H1 (cell line): ENCODE results near the gene MRPS2. TPM values are rescaled to one million over a fixed set of nuclear protein-coding genes. Genes with fewer than 3 reads are reported as not detected.

Experiments used
- CTCF ChIA-PET: fragments of 300-600 bp; sonication (Branson Sonifier 250); formaldehyde crosslinking; loops from one replicate; lab custom pipeline; 2021; ENCODE audit not compliant: partially characterized antibody; lab: Charles Lee
- POLR2A ChIA-PET: fragments of 300-600 bp; sonication (Branson Sonifier 250); formaldehyde crosslinking; loops from one replicate; lab custom pipeline; 2021; ENCODE audit warnings: inconsistent platforms; ENCODE audit not compliant: partially characterized antibody; lab: Charles Lee
- DNase-seq, 2 experiments: peaks; one replicate each; pipeline versions ENCODE4 v3.0.0 to v3.0.0-alpha.2; 2010 to 2022; ENCODE audit warnings: low spot score in 2 of 2, low read depth in 1 of 2, mixed read lengths in 1 of 2
- FAIRE-seq: peaks from 2 replicates; lab custom pipeline; 2011; peaks lifted over from hg19 to GRCh38; lab: Jason Lieb, UNC
- H2AFZ ChIP-seq: 2 replicates; pipeline ENCODE4 v1.8.1; 2012; ENCODE audit warnings: low read length, inconsistent platforms
- H2AK5ac ChIP-seq: 2 replicates; pipeline ENCODE4 v1.6.1; 2013; ENCODE audit warnings: low read depth, low read length
- H2BK120ac ChIP-seq: replicated peaks from 2 replicates; pipeline ENCODE3; 2013; ENCODE audit warnings: low read depth, low read length, inconsistent platforms
- H2BK12ac ChIP-seq: 2 replicates; pipeline ENCODE4 v1.6.1; 2013; ENCODE audit warnings: low read depth, low read length
- H2BK15ac ChIP-seq: 2 replicates; pipeline ENCODE4 v1.6.1; 2013; ENCODE audit warnings: low read length
- H2BK20ac ChIP-seq: 2 replicates; pipeline ENCODE4 v1.6.1; 2013; ENCODE audit warnings: low read length
- H2BK5ac ChIP-seq: 2 replicates; pipeline ENCODE4 v1.6.1; 2013; ENCODE audit warnings: low read depth, low read length
- H3K14ac ChIP-seq: 2 replicates; pipeline ENCODE4 v1.6.1; 2013; ENCODE audit warnings: inconsistent platforms; ENCODE audit not compliant: insufficient read length
- H3K18ac ChIP-seq: 2 replicates; pipeline ENCODE4 v1.6.1; 2013; ENCODE audit warnings: low read length; ENCODE audit errors: extremely low read depth
- H3K23ac ChIP-seq: 2 replicates; pipeline ENCODE4 v1.6.1; 2013; ENCODE audit warnings: inconsistent platforms; ENCODE audit not compliant: insufficient read length
- H3K23me2 ChIP-seq: 2 replicates; pipeline ENCODE4 v1.6.1; 2013; ENCODE audit warnings: low read depth, low read length
- H3K27ac ChIP-seq: 2 replicates; pipeline ENCODE4 v1.6.1; 2011; ENCODE audit warnings: low read depth, low read length, inconsistent platforms
- H3K27me3 ChIP-seq, 4 experiments: replicated peaks in 1 of 4; 1 replicate in 1 of 4; 2 replicates in 3 of 4; pipeline versions ENCODE4 v1.6.1 to v1.8.1; 2011 to 2013; ENCODE audit warnings: low read length in 3 of 4, mild to moderate bottlenecking in 3 of 4, inconsistent platforms in 2 of 4, mixed read lengths in 2 of 4, moderate library complexity in 1 of 4; ENCODE audit not compliant: control insufficient read depth in 3 of 4, insufficient read depth in 3 of 4; ENCODE audit errors: extremely low read depth in 1 of 4
- H3K36me3 ChIP-seq, 4 experiments: 2 replicates each; pipeline versions ENCODE4 v1.6.1 to v1.8.1; 2011 to 2013; ENCODE audit warnings: mild to moderate bottlenecking in 4 of 4, low read length in 3 of 4, moderate library complexity in 2 of 4, control low read depth in 1 of 4, inconsistent platforms in 1 of 4; ENCODE audit not compliant: insufficient read depth in 4 of 4, control insufficient read depth in 2 of 4
- H3K4ac ChIP-seq: replicated peaks from 2 replicates; pipeline ENCODE3; 2013; ENCODE audit warnings: low read length, low read depth, mixed read lengths, inconsistent platforms; ENCODE audit not compliant: insufficient read length
- H3K4me1 ChIP-seq, 4 experiments: replicated peaks in 1 of 4; 1 replicate in 1 of 4; 2 replicates in 3 of 4; pipeline versions ENCODE4 v1.6.1 to v1.8.1; 2011 to 2013; ENCODE audit warnings: low read length in 3 of 4, inconsistent platforms in 2 of 4, mixed read lengths in 1 of 4; ENCODE audit not compliant: insufficient read depth in 4 of 4, control insufficient read depth in 3 of 4
- H3K4me2 ChIP-seq, 2 experiments: 2 replicates each; pipeline versions ENCODE4 v1.6.1 to v1.8.1; 2011 to 2013; ENCODE audit warnings: low read depth in 2 of 2, low read length in 2 of 2, control low read depth in 1 of 2, inconsistent platforms in 1 of 2, mild to moderate bottlenecking in 1 of 2; ENCODE audit not compliant: insufficient read depth in 1 of 2
- H3K4me3 ChIP-seq, 4 experiments: fragments of 200-600, 300-600 bp in 1 of 4; sonication (generic), shearing (Covaris generic), sonication (Bioruptor Twin) in 1 of 4; 2 replicates each; pipeline versions ENCODE4 v1.5.1 to v1.8.1; 2011 to 2016; ENCODE audit warnings: low read length in 4 of 4, low read depth in 3 of 4, control low read depth in 2 of 4, inconsistent platforms in 2 of 4, mild to moderate bottlenecking in 2 of 4, mixed read lengths in 1 of 4, moderate library complexity in 1 of 4; ENCODE audit not compliant: insufficient read depth in 2 of 4; ENCODE audit errors: extremely low read depth in 1 of 4
- H3K56ac ChIP-seq: replicated peaks from 2 replicates; pipeline ENCODE3; 2013; ENCODE audit warnings: low read depth, mild to moderate bottlenecking, mixed read lengths, low read length, inconsistent platforms; ENCODE audit not compliant: insufficient read length
- H3K79me1 ChIP-seq: 2 replicates; pipeline ENCODE4 v1.6.1; 2013; ENCODE audit warnings: low read depth, low read length, control low read depth
- H3K79me2 ChIP-seq, 2 experiments: 2 replicates each; pipeline versions ENCODE4 v1.6.1 to v1.8.1; 2012 to 2013; ENCODE audit warnings: low read length in 2 of 2, mild to moderate bottlenecking in 2 of 2, inconsistent platforms in 1 of 2; ENCODE audit not compliant: insufficient read depth in 2 of 2, control insufficient read depth in 1 of 2
- H3K9ac ChIP-seq, 4 experiments: replicated peaks in 1 of 4; 1 replicate in 1 of 4; 2 replicates in 3 of 4; pipeline versions ENCODE4 v1.6.1 to v1.8.1; 2011 to 2013; ENCODE audit warnings: low read depth in 3 of 4, low read length in 3 of 4, control low read depth in 2 of 4, mild to moderate bottlenecking in 2 of 4, moderate library complexity in 2 of 4, inconsistent platforms in 1 of 4; ENCODE audit errors: extremely low read depth in 1 of 4
- H3K9me3 ChIP-seq, 2 experiments: 2 replicates each; pipeline versions ENCODE4 v1.6.1 to v1.8.1; 2012 to 2013; ENCODE audit warnings: mild to moderate bottlenecking in 2 of 2, moderate library complexity in 2 of 2, control low read depth in 1 of 2, inconsistent platforms in 1 of 2, low read depth in 1 of 2, low read length in 1 of 2, mixed read lengths in 1 of 2; ENCODE audit not compliant: insufficient read depth in 2 of 2
- H4K20me1 ChIP-seq, 2 experiments: replicated peaks in 1 of 2; 2 replicates each; pipeline versions ENCODE3 to v1.8.1; 2011 to 2013; ENCODE audit warnings: inconsistent platforms in 2 of 2, low read length in 2 of 2, mild to moderate bottlenecking in 1 of 2; ENCODE audit not compliant: insufficient read depth in 2 of 2, control insufficient read depth in 1 of 2
- H4K5ac ChIP-seq: 2 replicates; pipeline ENCODE4 v1.6.1; 2013; ENCODE audit warnings: low read length, low read depth, mixed read lengths, inconsistent platforms; ENCODE audit not compliant: insufficient read length
- H4K8ac ChIP-seq: 2 replicates; pipeline ENCODE4 v1.8.0; 2013; ENCODE audit warnings: mild to moderate bottlenecking, moderate library complexity, low read length, inconsistent platforms; ENCODE audit not compliant: insufficient read depth; ENCODE audit errors: extremely low read depth
- H4K91ac ChIP-seq: replicated peaks from 2 replicates; pipeline ENCODE3; 2013; ENCODE audit warnings: low read length, mixed read lengths, inconsistent platforms; ENCODE audit not compliant: insufficient read length
- BCL11A ChIP-seq, 2 experiments: IDR thresholded peaks; one replicate each; pipeline ENCODE4 v1.6.1; 2011; ENCODE audit warnings: low read depth in 2 of 2, low read length in 2 of 2, mild to moderate bottlenecking in 2 of 2
- CHD1 ChIP-seq: IDR thresholded peaks from 2 replicates; pipeline ENCODE4 v1.6.1; 2012; ENCODE audit warnings: low read depth, low read length, improper control_type of control experiment
- CTBP2 ChIP-seq: IDR thresholded peaks from 2 replicates; pipeline ENCODE4 v1.7.0; 2011; ENCODE audit warnings: borderline replicate concordance, mild to moderate bottlenecking, moderate library complexity, mixed read lengths, low read length; ENCODE audit not compliant: insufficient read depth, insufficient read length
- CTCF ChIP-seq, 3 experiments: IDR thresholded peaks; 1 replicate in 2 of 3; 2 replicates in 1 of 3; pipeline versions ENCODE4 v1.5.1 to v1.6.1; 2011; ENCODE audit warnings: low read length in 3 of 3, mild to moderate bottlenecking in 3 of 3, inconsistent platforms in 2 of 3, low read depth in 1 of 3, moderate library complexity in 1 of 3; ENCODE audit not compliant: insufficient read depth in 1 of 3; ENCODE audit errors: control extremely low read depth in 1 of 3
- EGR1 ChIP-seq: IDR thresholded peaks from 2 replicates; pipeline ENCODE4 v1.6.1; 2011; ENCODE audit warnings: low read depth, low read length, borderline replicate concordance
- GABPA ChIP-seq: IDR thresholded peaks from 2 replicates; pipeline ENCODE4 v1.6.1; 2011; ENCODE audit warnings: mild to moderate bottlenecking, low read length, moderate library complexity, borderline replicate concordance; ENCODE audit not compliant: insufficient read depth
- JUND ChIP-seq: IDR thresholded peaks from 2 replicates; pipeline ENCODE4 v1.6.1; 2011; ENCODE audit warnings: mild to moderate bottlenecking, improper control_type of control experiment, low read length
- NANOG ChIP-seq: IDR thresholded peaks from 2 replicates; pipeline ENCODE4 v1.6.1; 2011; ENCODE audit warnings: low read length, low read depth, mild to moderate bottlenecking, inconsistent platforms; ENCODE audit not compliant: insufficient read depth, poor library complexity, severe bottlenecking
- POLR2AphosphoS5 ChIP-seq: IDR thresholded peaks from 2 replicates; pipeline ENCODE4 v1.6.1; 2011; ENCODE audit warnings: low read depth, low read length
- SIX5 ChIP-seq: IDR thresholded peaks from 2 replicates; pipeline ENCODE4 v1.6.1; 2011; ENCODE audit warnings: mild to moderate bottlenecking, low read depth, low read length
- SRF ChIP-seq: IDR thresholded peaks from 2 replicates; pipeline ENCODE4 v1.6.1; 2011; ENCODE audit warnings: mild to moderate bottlenecking, low read depth, low read length, moderate library complexity
- TCF12 ChIP-seq: IDR thresholded peaks from 2 replicates; pipeline ENCODE4 v1.6.1; 2011; ENCODE audit warnings: low read depth, mild to moderate bottlenecking, low read length
- WGBS, 2 experiments: shearing (Covaris generic) in 1 of 2; methylation state at CpG; one replicate each; pipeline versions ENCODE4 v1.1.6 to v1.1.7; 2013 to 2015; ENCODE audit warnings: low lambda C conversion rate in 2 of 2, mixed read lengths in 2 of 2, inconsistent platforms in 1 of 2, low coverage in 1 of 2, missing lambda C conversion rate in 1 of 2; ENCODE audit not compliant: insufficient replicate concordance in 2 of 2, insufficient coverage in 1 of 2, insufficient read length in 1 of 2; ENCODE audit errors: extremely low coverage in 1 of 2, missing lambda C conversion rate in 1 of 2; 5-methylcytosine and 5-hydroxymethylcytosine counted together
- polyA plus RNA-seq, 7 experiments: library from polyadenylated mRNA; depleted of rRNA in 3 of 7; stranded (reverse) in 5 of 7; unstranded in 2 of 7; fragments of >200 nt in 5 of 7; fragments of 200-250 nt in 2 of 7; gene quantifications; 1 replicate in 5 of 7; 2 replicates in 1 of 7; 4 replicates in 1 of 7; pipeline versions ENCODE4 v1.2.1 to v1.2.3, GENCODE V29; 2011 to 2013; ENCODE audit warnings: missing spikeins in 2 of 7, mixed read lengths in 2 of 7
- total RNA-seq: library from RNA; stranded (reverse); fragmentation: NEBNext Ultra II Directional; extraction: Animal tissue kit (Norgen Biotek cat#: 25700); gene quantifications from 2 replicates; pipeline ENCODE4 v1.2.1, GENCODE V29; 2021

The MRPS2 gene
- total and polyA plus RNA-seq, 2 of the 8 experiments (the other 6 are each of a cell fraction or from before 2014, with no cell fraction given): 78.6 to 476 TPM

- no peak overlapping the region for H2AK5ac ChIP-seq
- no peak overlapping the region for H4K5ac ChIP-seq
- H3K14ac ChIP-seq: no peak overlapping the region
- no peaks in the 10 kb centered on the region for H3K23me2 ChIP-seq
- H3K23ac ChIP-seq: no peak overlapping the region
- POLR2A ChIA-PET: interaction anchor here (1.9 kb wide), 1 partner anchor 45 kb away, joined by 5 read pairs; no protein-coding TSS in a partner anchor
- H3K79me1 ChIP-seq: no peaks in the 10 kb centered on the region
- H4K8ac ChIP-seq: no peak overlapping the region
- H3K4me1 ChIP-seq: no peaks in the 10 kb centered on the region; a peak in 1 of 7 replicates
- H2AFZ ChIP-seq: no peak overlapping the region
- H4K91ac ChIP-seq: no peak overlapping the region
- H2BK20ac ChIP-seq: no peak overlapping the region
- WGBS, 2 experiments: 91% methylated on average over 14 of the region's 14 CpGs; no CpG with 5 or more reads in 1 of the 2 experiments
- no peak overlapping the region for H3K9ac ChIP-seq
- no peak overlapping the region for H3K4ac ChIP-seq
- no peak overlapping the region for H2BK12ac ChIP-seq
- no peaks in the 10 kb centered on the region for H4K20me1 ChIP-seq
- no peak overlapping the region for H2BK5ac ChIP-seq
- H3K4me3 ChIP-seq: no peak overlapping the region
- H2BK120ac ChIP-seq: no peak overlapping the region
- no peak for FAIRE-seq
- no peak overlapping the region for H2BK15ac ChIP-seq
- H3K27ac ChIP-seq: no peak overlapping the region
- no peak overlapping the region for H3K56ac ChIP-seq
- H3K36me3 ChIP-seq: no peaks in the 10 kb centered on the region
- no peaks in the 10 kb centered on the region for H3K79me2 ChIP-seq
- H3K4me2 ChIP-seq: no peak overlapping the region
- DNase-seq: no peak
- H3K9me3 ChIP-seq: no peaks in the 10 kb centered on the region
- CTCF ChIA-PET: interaction anchor here (1.5 to 1.7 kb wide), 2 partner anchors 18 to 53 kb away, joined by 4 to 7 read pairs; no protein-coding TSS in a partner anchor
- H3K27me3 ChIP-seq: no peaks in the 10 kb centered on the region; a peak in 1 of 7 replicates
- H3K18ac ChIP-seq: no peak overlapping the region
- no peak for TF ChIP-seq TCF12
- TF ChIP-seq GABPA: no peak
- TF ChIP-seq BCL11A (IDR thresholded peaks at IDR 0.05; ENCODE audit: low read depth in 2 of 2, low read length in 2 of 2): no peak
- no peak for TF ChIP-seq SIX5
- TF ChIP-seq NANOG: no peak
- no peak for TF ChIP-seq CTCF (IDR thresholded peaks at IDR 0.05; ENCODE audit: control extremely low read depth in 1 of 3, insufficient read depth in 1 of 3, low read depth in 1 of 3, low read length in 3 of 3)
- TF ChIP-seq EGR1: no peak
- no peak for TF ChIP-seq SRF
- no peak for TF ChIP-seq CTBP2
- TF ChIP-seq CHD1: no peak
- no peak for TF ChIP-seq JUND
- TF ChIP-seq POLR2AphosphoS5: no peak
Observed at GRCh38 chr9:135551031-135551430, 50.5 kb downstream of the MRPS2 start.
